H9 (cell line): ENCODE results near the gene DTX4. TPM values are rescaled to one million over a fixed set of nuclear protein-coding genes. Genes with fewer than 3 reads are reported as not detected.

ENCODE experiments used
- DNase-seq: peaks from one replicate; pipeline ENCODE4 v3.0.0-alpha.2; 2017
- H2AFZ ChIP-seq: one replicate; pipeline ENCODE4 v1.6.1; 2013; ENCODE audit warnings: mild to moderate bottlenecking, low read length, control low read depth, moderate library complexity
- H2AK5ac ChIP-seq: 2 replicates; pipeline ENCODE4 v1.6.1; 2013; ENCODE audit warnings: low read length, control low read depth, mixed read lengths; ENCODE audit not compliant: insufficient read length
- H2BK120ac ChIP-seq: one replicate; pipeline ENCODE4 v1.6.1; 2013; ENCODE audit warnings: low read depth, mild to moderate bottlenecking, low read length, control low read depth, inconsistent platforms; ENCODE audit not compliant: poor library complexity, severe bottlenecking
- H2BK12ac ChIP-seq: 2 replicates; pipeline ENCODE4 v1.6.1; 2013; ENCODE audit warnings: low read length, control low read depth, mixed read lengths, low read depth; ENCODE audit not compliant: insufficient read length
- H2BK15ac ChIP-seq: 2 replicates; pipeline ENCODE4 v1.6.1; 2013; ENCODE audit warnings: low read depth, low read length, control low read depth
- H2BK20ac ChIP-seq: one replicate; pipeline ENCODE4 v1.6.1; 2013; ENCODE audit warnings: low read depth, mild to moderate bottlenecking, low read length, control low read depth, inconsistent platforms; ENCODE audit not compliant: poor library complexity, severe bottlenecking
- H2BK5ac ChIP-seq: 2 replicates; pipeline ENCODE4 v1.6.1; 2013; ENCODE audit warnings: low read length, control low read depth, mixed read lengths; ENCODE audit not compliant: insufficient read length
- H3K14ac ChIP-seq: 2 replicates; pipeline ENCODE4 v1.6.1; 2013; ENCODE audit warnings: low read length, control low read depth; ENCODE audit not compliant: insufficient read depth
- H3K18ac ChIP-seq: 2 replicates; pipeline ENCODE4 v1.6.1; 2013; ENCODE audit warnings: low read depth, mild to moderate bottlenecking, mixed read lengths, low read length, control low read depth; ENCODE audit not compliant: insufficient read length
- H3K23ac ChIP-seq: 2 replicates; pipeline ENCODE4 v1.6.1; 2013; ENCODE audit warnings: low read length, control low read depth, mixed read lengths, low read depth; ENCODE audit not compliant: insufficient read length
- H3K23me2 ChIP-seq: 2 replicates; pipeline ENCODE4 v1.6.1; 2013; ENCODE audit warnings: low read depth, mild to moderate bottlenecking, mixed read lengths, low read length, control low read depth; ENCODE audit not compliant: insufficient read length, poor library complexity, severe bottlenecking
- H3K27ac ChIP-seq: 2 replicates; pipeline ENCODE4 v1.5.1; 2013; ENCODE audit warnings: low read length, control low read depth, mixed read lengths, low read depth; ENCODE audit not compliant: insufficient read length
- H3K27me3 ChIP-seq: 2 replicates; pipeline ENCODE4 v1.6.1; 2013; ENCODE audit warnings: low read length, control low read depth, inconsistent platforms; ENCODE audit not compliant: insufficient read depth
- H3K4ac ChIP-seq: 2 replicates; pipeline ENCODE4 v1.6.1; 2013; ENCODE audit warnings: low read depth, mild to moderate bottlenecking, control low read depth, inconsistent platforms, low read length, moderate library complexity
- H3K4me1 ChIP-seq: 2 replicates; pipeline ENCODE4 v1.6.1; 2013; ENCODE audit warnings: low read length, control low read depth, inconsistent platforms; ENCODE audit not compliant: insufficient read depth
- H3K4me2 ChIP-seq: 2 replicates; pipeline ENCODE4 v1.6.1; 2013; ENCODE audit warnings: low read length, control low read depth, mixed read lengths; ENCODE audit not compliant: insufficient read length, insufficient read depth
- H3K56ac ChIP-seq: 2 replicates; pipeline ENCODE4 v1.6.1; 2013; ENCODE audit warnings: low read depth, mild to moderate bottlenecking, mixed read lengths, low read length, control low read depth; ENCODE audit not compliant: insufficient read length
- H3K79me1 ChIP-seq: 2 replicates; pipeline ENCODE4 v1.6.1; 2013; ENCODE audit warnings: low read depth, mild to moderate bottlenecking, moderate library complexity, low read length, control low read depth, inconsistent platforms; ENCODE audit not compliant: insufficient read depth, poor library complexity, severe bottlenecking
- H3K79me2 ChIP-seq: 2 replicates; pipeline ENCODE4 v1.6.1; 2013; ENCODE audit warnings: low read length, control low read depth, inconsistent platforms; ENCODE audit not compliant: insufficient read depth
- H3K9ac ChIP-seq: 2 replicates; pipeline ENCODE4 v1.6.1; 2013; ENCODE audit warnings: low read length, control low read depth, mixed read lengths; ENCODE audit not compliant: insufficient read length; ENCODE audit errors: extremely low read depth
- H3K9me3 ChIP-seq: one replicate; pipeline ENCODE4 v1.6.1; 2013; ENCODE audit warnings: low read depth, low read length, inconsistent platforms; ENCODE audit not compliant: control insufficient read depth
- H3T11ph ChIP-seq: one replicate; pipeline ENCODE4 v1.6.1; 2013; ENCODE audit warnings: mild to moderate bottlenecking, low read length, control low read depth, inconsistent platforms
- H4K20me1 ChIP-seq: one replicate; pipeline ENCODE4 v1.6.1; 2013; ENCODE audit not compliant: control insufficient read depth, insufficient read length, insufficient read depth
- H4K5ac ChIP-seq: 2 replicates; pipeline ENCODE4 v1.6.1; 2013; ENCODE audit warnings: low read depth, mild to moderate bottlenecking, mixed read lengths, low read length, control low read depth; ENCODE audit not compliant: insufficient read length
- H4K8ac ChIP-seq: replicated peaks from 2 replicates; pipeline ENCODE4 v1.6.1; 2013; ENCODE audit warnings: low read length, control low read depth, mixed read lengths, low read depth; ENCODE audit not compliant: insufficient read length
- H4K91ac ChIP-seq: 2 replicates; pipeline ENCODE4 v1.6.1; 2013; ENCODE audit warnings: low read depth, mild to moderate bottlenecking, moderate library complexity, mixed read lengths, low read length, control low read depth; ENCODE audit not compliant: insufficient read length
- H3K27ac Mint-ChIP-seq, 3 experiments: 2 replicates in 2 of 3; 3 replicates in 1 of 3; pipeline ENCODE4 v1.8.0; 2020 to 2021; ENCODE audit warnings: mixed read lengths in 3 of 3, mild to moderate bottlenecking in 1 of 3, moderate library complexity in 1 of 3
- H3K27me3 Mint-ChIP-seq: 2 replicates; pipeline ENCODE4 v1.8.0; 2021; ENCODE audit warnings: low read depth, mild to moderate bottlenecking, moderate library complexity, mixed read lengths
- H3K36me3 Mint-ChIP-seq, 3 experiments: 2 replicates in 2 of 3; 3 replicates in 1 of 3; pipeline ENCODE4 v1.8.0; 2020 to 2021; ENCODE audit warnings: low read depth in 3 of 3, mixed read lengths in 3 of 3; ENCODE audit not compliant: insufficient read depth in 1 of 3
- H3K4me1 Mint-ChIP-seq, 2 experiments: 2 replicates each; pipeline ENCODE4 v1.8.0; 2020; ENCODE audit warnings: mixed read lengths in 2 of 2
- H3K4me3 Mint-ChIP-seq, 2 experiments: 2 replicates in 1 of 2; 3 replicates in 1 of 2; pipeline ENCODE4 v1.8.0; 2020 to 2021; ENCODE audit warnings: mild to moderate bottlenecking in 2 of 2, mixed read lengths in 2 of 2, moderate library complexity in 1 of 2
- H3K9me3 Mint-ChIP-seq, 2 experiments: 2 replicates in 1 of 2; 3 replicates in 1 of 2; pipeline ENCODE4 v1.8.0; 2020; ENCODE audit warnings: mild to moderate bottlenecking in 2 of 2, mixed read lengths in 2 of 2, moderate library complexity in 1 of 2
- WGBS: extraction: QIAGEN DNeasy Blood & Tissue Kit; methylation state at CpG from one replicate; pipeline ENCODE4 v1.1.7; 2013; ENCODE audit warnings: missing lambda C conversion rate, low lambda C conversion rate, mixed read lengths; ENCODE audit not compliant: insufficient read length; ENCODE audit errors: extremely low coverage; 5-methylcytosine and 5-hydroxymethylcytosine counted together
- total RNA-seq: library from RNA; stranded (reverse); gene quantifications from 2 replicates; pipeline ENCODE4 v1.2.1, GENCODE V29; 2021
- TF ChIP-seq, protein P1 (sequence below): fragments of 200-600 bp; sonication (generic); conservative IDR thresholded peaks from 3 replicates; pipeline ENCODE4 v1.8.0; 2021; ENCODE audit warnings: antibody characterized with exemption, mild to moderate bottlenecking

Gene DTX4
- total RNA-seq, 1 experiment from 2014 or later: 13.0 TPM

DNA sequence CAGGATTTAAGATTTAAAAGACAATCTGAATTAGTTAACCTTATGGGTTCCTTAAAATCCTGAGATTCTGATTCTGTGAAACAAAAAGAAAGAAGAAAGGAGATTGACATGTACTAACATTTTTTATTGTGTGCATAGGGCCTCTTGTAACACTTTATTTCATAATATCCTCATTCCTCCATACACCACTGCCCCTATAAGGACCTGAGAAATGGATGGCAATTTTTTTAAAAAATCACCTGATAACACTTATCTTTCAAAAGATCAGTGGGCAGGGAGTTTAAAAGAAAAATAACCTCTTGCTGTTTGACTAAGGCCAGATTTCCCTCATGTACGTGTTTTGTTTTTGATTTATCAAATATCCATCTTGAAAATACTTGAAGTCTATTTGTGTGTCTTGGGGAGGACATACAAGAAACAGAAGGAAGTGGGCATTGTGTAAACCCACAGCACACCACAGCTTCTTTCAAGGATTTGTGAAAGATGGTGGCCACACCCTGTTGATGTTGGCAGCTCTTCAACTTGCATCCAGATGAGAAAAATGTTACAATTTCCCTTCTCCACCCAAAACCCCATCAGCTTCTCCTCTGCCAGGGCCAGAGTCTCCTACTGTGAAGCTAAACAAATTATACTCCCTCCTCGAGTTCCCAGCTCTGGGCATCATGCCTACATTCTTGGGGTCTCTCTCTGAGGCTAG, 75.7 kb downstream of the DTX4 start:
- Histone ChIP-seq H3K79me2 (no peaks in the 10 kb centered on the region), H3K9me3 (no peaks in the 10 kb centered on the region), H3K18ac (no peak overlapping the region), H3K27me3 (no peaks in the 10 kb centered on the region), H3K27ac (no peak overlapping the region), H3K23ac (no peak overlapping the region), H2BK5ac (no peak overlapping the region), H2BK12ac (no peak overlapping the region), H3K4me2 (no peak overlapping the region), H3K23me2 (no peaks in the 10 kb centered on the region), H4K5ac (no peak overlapping the region), H4K20me1 (no peaks in the 10 kb centered on the region), H2BK120ac (no peak overlapping the region), H4K91ac (no peak overlapping the region), H3K79me1 (no peaks in the 10 kb centered on the region), H3K4me1 (no peaks in the 10 kb centered on the region; the same call in 1 of the 2 replicates), H3K9ac (no peak overlapping the region), H3K56ac (no peak overlapping the region), H2BK15ac (no peak overlapping the region), H3K4ac (no peak overlapping the region), H2AFZ (no peak overlapping the region), H3K14ac (no peak overlapping the region), H3T11ph (no peak overlapping the region), H2AK5ac (no peak overlapping the region), H4K8ac (no peak overlapping the region), H2BK20ac (no peak overlapping the region)
- Mint-ChIP-seq H3K36me3 (0 out of 7 replicates have a peak, but pooled peaks cover 0 to 1% (median 0%) of the 10 kb centered on the region in 3 experiments), H3K27me3 (no peaks in the 10 kb centered on the region), H3K27ac (no peak overlapping the region), H3K4me1 (peaks cover 6 to 7% of the 10 kb centered on the region in 2 experiments), H3K9me3 (peaks cover 20% of the 10 kb centered on the region in 2 experiments; a peak in 4 of 5 replicates), H3K4me3 (no peak overlapping the region)
- DNase-seq: no peak
- TF ChIP-seq, protein P1, sequence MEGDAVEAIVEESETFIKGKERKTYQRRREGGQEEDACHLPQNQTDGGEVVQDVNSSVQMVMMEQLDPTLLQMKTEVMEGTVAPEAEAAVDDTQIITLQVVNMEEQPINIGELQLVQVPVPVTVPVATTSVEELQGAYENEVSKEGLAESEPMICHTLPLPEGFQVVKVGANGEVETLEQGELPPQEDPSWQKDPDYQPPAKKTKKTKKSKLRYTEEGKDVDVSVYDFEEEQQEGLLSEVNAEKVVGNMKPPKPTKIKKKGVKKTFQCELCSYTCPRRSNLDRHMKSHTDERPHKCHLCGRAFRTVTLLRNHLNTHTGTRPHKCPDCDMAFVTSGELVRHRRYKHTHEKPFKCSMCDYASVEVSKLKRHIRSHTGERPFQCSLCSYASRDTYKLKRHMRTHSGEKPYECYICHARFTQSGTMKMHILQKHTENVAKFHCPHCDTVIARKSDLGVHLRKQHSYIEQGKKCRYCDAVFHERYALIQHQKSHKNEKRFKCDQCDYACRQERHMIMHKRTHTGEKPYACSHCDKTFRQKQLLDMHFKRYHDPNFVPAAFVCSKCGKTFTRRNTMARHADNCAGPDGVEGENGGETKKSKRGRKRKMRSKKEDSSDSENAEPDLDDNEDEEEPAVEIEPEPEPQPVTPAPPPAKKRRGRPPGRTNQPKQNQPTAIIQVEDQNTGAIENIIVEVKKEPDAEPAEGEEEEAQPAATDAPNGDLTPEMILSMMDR: no peak
- no CpG with 5 or more reads among the region's 2 CpGs for WGBS
